Thoracic aorta (tissue), 2 donors: ENCODE data around the gene VPS45. TPM values are rescaled to one million over a fixed set of nuclear protein-coding genes. Genes with fewer than 3 reads are reported as not detected.

Experiments
- ATAC-seq: fragments of 150-250 bp; one replicate; pipeline ENCODE4 v1.8.0; 2017; ENCODE audit warnings: low read depth; ENCODE audit not compliant: insufficient number of reproducible peaks, low FRiP score
- DNase-seq: peaks from one replicate; pipeline ENCODE4 v3.0.0-alpha.2; 2020; ENCODE audit warnings: low spot score
- H3K27ac ChIP-seq, 2 donors: fragments of 200-600 bp; sonication (generic); 1 replicate in 1 of 2; 2 replicates in 1 of 2; pipeline ENCODE4 v1.5.1; 2016; ENCODE audit warnings: mild to moderate bottlenecking in 2 of 2, moderate library complexity in 2 of 2
- H3K27me3 ChIP-seq: fragments of 200-600 bp; sonication (generic); replicated peaks from 2 replicates; pipeline ENCODE4 v1.6.0; 2016; ENCODE audit warnings: mild to moderate bottlenecking; ENCODE audit not compliant: insufficient read depth
- H3K36me3 ChIP-seq: fragments of 200-600 bp; sonication (generic); one replicate; pipeline ENCODE4 v1.5.1; 2016
- H3K4me1 ChIP-seq, 2 donors: fragments of 200-600 bp; sonication (generic); 1 replicate in 1 of 2; 2 replicates in 1 of 2; pipeline versions ENCODE4 v1.5.1 to v1.6.0; 2016; ENCODE audit warnings: low read depth in 2 of 2, mild to moderate bottlenecking in 1 of 2; ENCODE audit not compliant: control insufficient read depth in 1 of 2
- H3K4me3 ChIP-seq: fragments of 200-600 bp; sonication (generic); 2 replicates; pipeline ENCODE4 v1.5.1; 2016; ENCODE audit warnings: mild to moderate bottlenecking
- H3K9me3 ChIP-seq: fragments of 200-600 bp; sonication (generic); 2 replicates; pipeline ENCODE4 v1.5.1; 2016
- total RNA-seq, 2 donors: library from RNA; depleted of rRNA; stranded (reverse); fragments of >200 nt; gene quantifications; one replicate each; pipeline versions ENCODE4 v1.1.0 to v1.2.3, GENCODE V29; 2016
- TF ChIP-seq, protein P1 (sequence below): fragments of 200-600 bp; sonication (generic); IDR thresholded peaks from one replicate; pipeline ENCODE4 v1.5.1; 2019; ENCODE audit warnings: antibody characterized with exemption

The VPS45 gene, protein sequence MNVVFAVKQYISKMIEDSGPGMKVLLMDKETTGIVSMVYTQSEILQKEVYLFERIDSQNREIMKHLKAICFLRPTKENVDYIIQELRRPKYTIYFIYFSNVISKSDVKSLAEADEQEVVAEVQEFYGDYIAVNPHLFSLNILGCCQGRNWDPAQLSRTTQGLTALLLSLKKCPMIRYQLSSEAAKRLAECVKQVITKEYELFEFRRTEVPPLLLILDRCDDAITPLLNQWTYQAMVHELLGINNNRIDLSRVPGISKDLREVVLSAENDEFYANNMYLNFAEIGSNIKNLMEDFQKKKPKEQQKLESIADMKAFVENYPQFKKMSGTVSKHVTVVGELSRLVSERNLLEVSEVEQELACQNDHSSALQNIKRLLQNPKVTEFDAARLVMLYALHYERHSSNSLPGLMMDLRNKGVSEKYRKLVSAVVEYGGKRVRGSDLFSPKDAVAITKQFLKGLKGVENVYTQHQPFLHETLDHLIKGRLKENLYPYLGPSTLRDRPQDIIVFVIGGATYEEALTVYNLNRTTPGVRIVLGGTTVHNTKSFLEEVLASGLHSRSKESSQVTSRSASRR
- total RNA-seq, result 10 to 100 TPM; 46.2 to 68.9 TPM

DNA sequence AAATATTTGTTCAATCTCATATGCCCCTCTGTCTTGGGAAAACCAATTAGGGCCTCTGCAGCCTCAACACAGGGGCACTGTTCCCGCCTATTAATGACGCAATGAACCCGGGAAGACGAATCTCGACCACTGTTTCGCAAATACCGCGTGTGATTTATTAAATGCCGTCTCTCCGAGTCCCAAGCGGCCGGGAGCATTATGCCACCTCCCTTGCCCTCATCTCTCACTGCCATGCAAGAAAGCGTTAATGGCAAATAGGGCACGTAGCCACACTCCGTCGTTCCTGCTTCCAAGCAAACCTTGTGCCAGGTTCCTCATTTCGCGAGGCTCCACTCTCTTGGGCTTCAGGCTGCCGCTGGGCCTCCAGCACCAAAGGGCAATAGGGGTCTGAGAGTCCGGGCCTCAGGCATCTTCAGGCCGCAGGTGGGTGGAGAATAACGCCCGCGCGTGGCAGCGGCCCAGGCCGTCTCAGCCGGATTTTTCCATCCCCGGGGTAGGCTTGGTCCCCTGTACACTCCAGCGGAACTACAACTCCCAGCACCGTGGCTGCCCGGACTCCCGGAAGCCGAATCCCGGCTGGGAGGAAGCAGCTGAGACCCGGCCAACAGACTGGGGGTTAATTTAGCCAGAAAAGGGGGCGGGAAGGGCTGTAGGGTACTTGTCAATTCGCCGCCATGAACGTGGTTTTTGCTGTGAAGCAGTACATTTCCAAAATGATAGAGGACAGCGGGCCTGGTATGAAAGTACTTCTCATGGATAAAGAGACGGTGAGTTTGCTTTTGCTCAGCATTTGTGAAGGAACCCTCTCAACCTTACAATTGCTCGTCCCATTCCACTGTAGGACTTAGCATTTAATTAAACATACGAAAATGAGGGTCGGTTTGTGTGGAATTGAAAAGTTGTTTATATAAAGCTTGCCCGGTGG lies at the start of gene VPS45:
TSS of gene VPS45 (plus strand) at position 593 of the 925 bp plus-strand sequence. CDS start at position 675, 82 bp downstream.
- ATAC-seq, result peak; percentile 89
- no peaks in the 10 kb centered on the region for H3K27me3 ChIP-seq
- peaks cover 22 to 34% of the 10 kb centered on the region in 2 donors for H3K4me1 ChIP-seq
- TF ChIP-seq, protein P1, sequence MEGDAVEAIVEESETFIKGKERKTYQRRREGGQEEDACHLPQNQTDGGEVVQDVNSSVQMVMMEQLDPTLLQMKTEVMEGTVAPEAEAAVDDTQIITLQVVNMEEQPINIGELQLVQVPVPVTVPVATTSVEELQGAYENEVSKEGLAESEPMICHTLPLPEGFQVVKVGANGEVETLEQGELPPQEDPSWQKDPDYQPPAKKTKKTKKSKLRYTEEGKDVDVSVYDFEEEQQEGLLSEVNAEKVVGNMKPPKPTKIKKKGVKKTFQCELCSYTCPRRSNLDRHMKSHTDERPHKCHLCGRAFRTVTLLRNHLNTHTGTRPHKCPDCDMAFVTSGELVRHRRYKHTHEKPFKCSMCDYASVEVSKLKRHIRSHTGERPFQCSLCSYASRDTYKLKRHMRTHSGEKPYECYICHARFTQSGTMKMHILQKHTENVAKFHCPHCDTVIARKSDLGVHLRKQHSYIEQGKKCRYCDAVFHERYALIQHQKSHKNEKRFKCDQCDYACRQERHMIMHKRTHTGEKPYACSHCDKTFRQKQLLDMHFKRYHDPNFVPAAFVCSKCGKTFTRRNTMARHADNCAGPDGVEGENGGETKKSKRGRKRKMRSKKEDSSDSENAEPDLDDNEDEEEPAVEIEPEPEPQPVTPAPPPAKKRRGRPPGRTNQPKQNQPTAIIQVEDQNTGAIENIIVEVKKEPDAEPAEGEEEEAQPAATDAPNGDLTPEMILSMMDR, result peak; percentile 19
- H3K36me3 ChIP-seq, result peaks cover 4% of the 10 kb centered on the region
- peak; percentile 76 for DNase-seq
- H3K27ac ChIP-seq, result peak within 1 kb of the TSS; percentile 93 to 96
- H3K9me3 ChIP-seq, result no peaks in the 10 kb centered on the region
- H3K4me3 ChIP-seq, result peak within 1 kb of the TSS; percentile 83

DNA sequence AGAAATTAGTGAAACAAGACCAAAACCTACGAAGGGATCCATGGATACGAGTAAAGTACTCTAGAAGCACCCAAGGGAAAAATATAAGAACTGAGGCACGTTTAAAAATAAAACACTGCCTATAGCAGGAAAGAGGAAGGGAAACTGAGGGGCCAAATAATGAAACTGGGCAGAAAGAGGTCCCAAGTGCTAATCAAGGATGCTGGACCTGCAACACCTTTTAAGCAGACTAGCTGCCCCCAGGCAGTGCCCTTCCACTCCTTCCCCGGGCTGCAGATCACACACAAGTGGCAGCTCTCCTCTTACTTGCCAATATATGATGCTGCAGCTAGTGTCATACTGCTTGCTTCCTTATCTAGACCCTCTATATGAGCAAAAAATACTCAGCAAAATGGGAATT lies 49.4 kb upstream of the VPS45 start:
- no peaks in the 10 kb centered on the region for H3K27me3 ChIP-seq
- TF ChIP-seq, protein P1, result no peak
- H3K4me1 ChIP-seq, result peaks cover 0 to 17% of the 10 kb centered on the region in 2 donors
- ATAC-seq (no peak), DNase-seq (no peak)
- H3K36me3 ChIP-seq, result no peaks in the 10 kb centered on the region
- no peak overlapping the region for H3K4me3 ChIP-seq
- no peak overlapping the region for H3K27ac ChIP-seq
- no peaks in the 10 kb centered on the region for H3K9me3 ChIP-seq

DNA sequence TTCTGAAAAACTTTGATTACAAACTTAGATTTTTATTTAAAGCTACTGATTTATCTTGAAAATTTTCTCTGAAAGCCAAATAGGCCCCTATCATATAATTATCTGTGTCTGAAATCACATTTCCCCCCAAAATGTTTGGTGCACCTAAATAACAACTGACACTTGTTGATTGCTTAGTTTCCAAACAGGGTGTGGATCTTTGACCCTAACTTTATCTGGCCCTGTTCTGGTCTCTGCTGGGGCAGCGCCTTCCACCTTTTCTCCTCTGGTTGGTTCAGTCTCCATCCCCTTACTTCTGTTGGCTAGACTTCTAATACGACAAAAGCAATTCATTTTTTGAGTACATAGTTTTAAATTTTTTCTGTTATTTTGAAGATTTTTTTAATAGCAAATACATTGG lies 46.9 kb upstream of the VPS45 start:
- no peak for DNase-seq
- Histone ChIP-seq H3K27ac (peak overlapping the region; percentile 35 to 66), H3K36me3 (no peaks in the 10 kb centered on the region), H3K27me3 (no peaks in the 10 kb centered on the region), H3K4me1 (peaks cover 0 to 17% of the 10 kb centered on the region in 2 donors), H3K9me3 (no peaks in the 10 kb centered on the region), H3K4me3 (no peak overlapping the region)
- TF ChIP-seq, protein P1, result no peak
- no peak for ATAC-seq

GRCh38 chr1:150021191-150021694 lies 46.3 kb upstream of the VPS45 start:
- Histone ChIP-seq H3K4me3 (no peak overlapping the region), H3K4me1 (peaks cover 0 to 17% of the 10 kb centered on the region in 2 donors), H3K27me3 (no peaks in the 10 kb centered on the region), H3K36me3 (no peaks in the 10 kb centered on the region), H3K9me3 (no peaks in the 10 kb centered on the region), H3K27ac (peak overlapping the region; percentile 35 to 66)
- DNase-seq (no peak), ATAC-seq (no peak)
- TF ChIP-seq, protein P1, result no peak
